HG03139 (cell line): Measurements from ENCODE around the gene FRG2C.
"Not testable (repeated sequence)": the region's sequence is repeated elsewhere in the genome, so short reads cannot be mapped to it uniquely, and the experiment has no call there.

Source experiments
- ATAC-seq: cut with Tn5 transposase; IDR thresholded peaks from one replicate; pipeline ENCODE4 v1.9.1; 2021; ENCODE audit not compliant: unreplicated experiment

The FRG2C gene

DNA sequence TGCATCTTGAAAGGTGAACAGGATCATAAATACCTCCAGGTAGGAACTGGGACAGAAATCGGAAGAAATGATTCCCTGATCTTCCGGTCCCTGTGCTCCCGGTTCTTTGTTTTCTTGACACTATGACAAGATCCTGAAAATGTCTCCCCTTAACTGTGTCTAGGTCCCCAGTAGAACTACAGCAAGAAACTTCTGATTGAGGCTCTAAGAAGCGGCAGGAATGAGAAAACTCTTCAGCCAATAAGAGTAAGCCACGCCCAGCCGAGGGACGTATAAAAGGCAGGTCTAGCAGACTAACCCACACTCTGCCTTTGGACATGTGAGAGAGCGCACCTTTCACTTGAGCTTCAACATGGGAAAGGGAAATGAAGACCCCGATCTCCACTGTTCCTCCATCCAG is at the start of gene FRG2C:
Gene FRG2C, plus strand, starts transcription at position 301 of the 400 bp plus-strand sequence. Its CDS starts 52 bp downstream, at position 353.
- ATAC-seq = not testable (repeated sequence)

DNA sequence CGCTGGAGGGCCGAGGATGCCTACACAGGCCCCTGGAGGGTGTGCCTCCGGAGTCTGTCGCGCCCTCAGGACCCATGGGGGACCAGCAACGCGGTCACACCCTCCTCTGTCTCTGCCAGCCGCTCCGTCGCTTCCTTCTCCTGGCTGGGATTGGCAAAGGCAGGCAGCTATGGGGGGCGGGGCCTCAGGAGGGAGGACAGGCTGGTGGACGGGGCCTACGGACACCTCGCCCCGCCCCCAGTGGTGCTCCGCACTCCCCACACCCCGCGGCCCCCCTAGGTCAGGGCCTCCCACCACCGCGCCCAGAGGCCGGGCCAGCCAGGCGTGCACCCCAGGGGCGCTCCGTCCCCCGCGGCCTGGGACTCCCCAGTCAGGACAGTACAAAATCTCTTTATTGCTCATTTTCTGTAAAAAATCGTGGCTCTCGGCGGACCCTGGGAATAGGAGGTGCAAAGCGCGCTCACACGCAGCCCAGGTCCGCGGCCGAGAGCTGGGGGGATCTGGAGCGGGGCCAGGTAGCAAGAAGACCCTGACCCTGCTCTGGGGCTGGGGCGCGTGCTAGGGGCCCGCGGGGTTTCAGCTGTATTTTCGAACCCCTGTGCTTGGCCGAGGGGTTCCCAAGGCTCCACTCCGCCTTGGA is 45.3 kb upstream of the FRG2C start:
- ATAC-seq = not testable (repeated sequence)

DNA sequence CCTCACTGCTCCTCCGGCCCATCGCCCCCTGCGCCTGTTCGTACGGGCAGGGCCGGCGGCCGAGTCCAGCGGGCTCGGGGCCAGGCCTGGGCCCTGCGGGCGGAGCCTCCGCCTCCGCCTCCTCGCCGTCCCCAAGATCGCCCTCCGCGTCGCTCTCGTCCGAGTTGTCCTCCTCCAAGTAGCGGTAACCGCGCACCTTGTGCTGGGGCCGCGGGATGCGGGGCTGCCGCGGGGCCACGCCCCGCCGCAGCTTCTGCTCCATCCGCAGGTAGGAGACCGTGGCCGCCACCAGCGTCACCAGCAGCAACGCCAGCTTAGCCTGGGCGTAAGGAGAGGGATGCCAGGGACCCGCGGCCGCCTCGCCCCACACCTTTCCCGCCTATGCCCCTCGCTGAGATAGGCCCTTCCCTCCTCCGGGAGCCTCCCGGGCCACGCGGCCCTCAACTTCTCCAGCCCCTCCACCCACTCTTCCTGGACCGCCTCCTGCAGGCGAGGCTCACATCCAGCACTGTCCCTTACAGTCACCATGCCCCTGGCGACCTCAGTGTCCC is 44.6 kb upstream of the FRG2C start:
- ATAC-seq = not testable (repeated sequence)

DNA sequence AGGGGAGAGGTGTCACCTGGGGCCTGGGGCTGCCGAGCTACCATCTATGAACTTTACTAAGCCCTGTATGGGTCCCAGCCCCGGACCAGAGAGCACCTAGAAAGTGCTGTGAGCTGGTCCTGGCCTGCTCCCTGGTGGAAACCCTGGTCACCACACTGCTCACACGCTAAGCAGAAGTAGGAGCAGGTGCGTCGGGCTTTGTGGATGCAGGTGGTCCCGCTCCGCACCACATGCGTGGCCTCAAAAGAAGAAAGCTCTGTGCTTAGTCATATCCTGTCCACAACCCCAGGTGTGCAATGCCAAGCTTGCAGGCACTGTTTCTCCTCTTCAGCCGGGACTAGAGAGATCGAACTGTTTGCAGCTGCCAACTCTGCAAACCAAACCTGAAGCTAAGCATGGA is 42.4 kb upstream of the FRG2C start:
- not testable (repeated sequence) for ATAC-seq

DNA sequence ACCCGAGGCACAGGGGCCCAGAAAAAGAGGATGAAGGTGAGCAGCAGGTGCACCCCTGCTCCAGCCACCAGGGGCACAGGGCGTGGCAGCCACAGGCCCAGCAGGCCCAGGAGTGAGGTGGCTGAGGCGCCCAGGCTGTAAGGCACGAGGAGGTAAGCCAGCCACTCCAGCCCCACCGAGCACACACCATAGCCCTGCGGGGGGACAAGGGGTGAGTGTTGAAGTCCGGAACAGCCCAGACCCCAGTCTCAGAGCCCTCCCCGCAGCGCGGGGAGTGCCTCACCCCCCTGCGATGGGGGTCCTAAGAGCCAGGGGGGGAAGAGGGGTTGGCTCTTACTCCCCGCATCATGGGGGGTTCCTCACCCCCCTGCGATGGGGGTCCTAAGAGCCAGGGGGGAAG is 40.5 kb upstream of the FRG2C start:
- not testable (repeated sequence) for ATAC-seq

DNA sequence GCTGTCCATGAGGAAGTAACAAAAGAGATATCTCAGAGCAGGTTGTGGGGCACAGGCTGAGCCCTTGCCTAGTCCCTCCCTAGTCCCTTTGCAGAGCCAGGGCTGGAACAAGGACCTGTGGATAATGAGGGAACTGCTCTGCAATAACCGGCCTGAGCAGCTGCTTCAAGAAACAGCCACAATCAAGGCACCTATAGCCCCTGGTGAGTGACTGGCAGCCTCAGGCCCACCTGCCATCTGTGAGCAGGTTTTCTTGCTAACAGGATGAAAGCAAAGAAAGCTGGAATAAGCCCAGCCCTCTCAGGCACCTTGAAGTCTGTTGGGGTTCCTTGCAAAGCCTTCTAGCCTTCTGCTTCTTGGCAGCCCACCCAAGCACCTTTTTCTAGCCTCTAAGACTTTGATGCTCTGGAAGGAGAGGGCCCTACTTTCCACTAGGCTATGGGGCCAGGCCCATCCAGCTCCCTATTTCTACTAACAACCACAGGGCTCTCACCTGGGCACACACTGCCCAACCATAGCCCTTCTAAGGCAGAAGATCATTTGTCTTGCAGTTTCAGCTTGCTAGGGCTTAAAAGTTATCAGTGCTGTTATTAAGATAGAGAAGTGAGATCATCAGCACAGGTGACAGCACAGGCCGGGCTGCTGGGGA is 33.1 kb upstream of the FRG2C start:
- not testable (repeated sequence) for ATAC-seq

DNA sequence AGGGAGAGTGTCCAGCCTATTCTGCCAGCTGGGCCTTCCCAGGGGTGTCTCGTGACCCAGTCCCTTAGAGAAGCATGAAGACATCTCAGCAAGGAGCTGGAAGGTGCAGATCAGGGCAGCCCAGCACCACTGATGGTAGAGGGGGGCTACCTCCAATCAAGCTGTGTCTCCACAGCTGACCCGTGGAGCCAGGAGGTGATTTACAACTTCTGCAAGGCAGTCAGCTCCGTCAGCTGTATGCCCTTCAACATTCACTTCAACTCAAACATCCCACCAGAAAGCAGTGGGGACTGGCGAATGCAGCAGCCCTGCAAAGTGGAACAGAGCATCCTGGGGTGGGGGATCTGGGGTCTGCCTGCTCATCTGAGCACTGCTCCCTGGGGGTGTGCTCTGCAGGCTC is 32.6 kb upstream of the FRG2C start:
- ATAC-seq = no peak

DNA sequence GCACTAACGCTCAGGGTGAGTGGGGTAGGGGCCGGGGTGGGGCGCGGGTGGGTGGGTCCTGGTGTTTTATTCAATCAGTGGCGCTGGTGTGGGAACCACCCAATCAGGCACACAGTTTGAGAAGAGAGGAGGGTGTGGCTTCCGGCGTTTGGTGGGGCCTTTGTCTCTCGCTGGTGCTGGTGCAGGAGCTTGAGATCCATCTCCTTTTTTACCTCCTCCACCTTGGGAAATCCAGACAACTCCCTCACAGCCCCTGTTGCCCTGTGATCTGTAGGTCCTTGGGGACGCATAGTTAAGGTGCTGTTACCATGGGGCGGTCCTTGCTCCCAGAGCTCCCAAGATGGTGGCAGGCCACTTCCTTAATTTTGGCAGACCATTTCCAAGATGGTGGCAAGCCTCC is 25.2 kb upstream of the FRG2C start:
- not testable (repeated sequence) for ATAC-seq

DNA sequence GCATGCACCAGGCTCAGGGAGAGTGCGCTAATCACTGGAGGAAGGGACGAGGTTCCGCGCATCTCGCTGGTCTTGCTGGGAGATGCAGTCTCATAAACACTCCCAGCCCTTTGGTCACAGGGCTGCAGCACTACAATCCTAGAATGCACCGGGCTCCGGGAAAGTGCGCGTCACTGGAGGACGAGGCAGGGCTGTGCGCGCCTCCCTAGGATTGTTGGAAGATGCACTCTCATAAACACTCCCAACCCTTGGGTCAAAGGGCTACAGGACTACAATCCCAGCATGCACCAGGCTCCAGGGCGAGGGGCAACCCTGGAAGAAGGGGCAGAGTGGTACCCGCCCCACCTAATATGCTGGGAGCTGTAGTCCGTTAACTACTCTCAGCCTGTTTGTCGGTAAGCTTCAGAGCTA is 23.0 kb upstream of the FRG2C start:
- not testable (repeated sequence) for ATAC-seq

DNA sequence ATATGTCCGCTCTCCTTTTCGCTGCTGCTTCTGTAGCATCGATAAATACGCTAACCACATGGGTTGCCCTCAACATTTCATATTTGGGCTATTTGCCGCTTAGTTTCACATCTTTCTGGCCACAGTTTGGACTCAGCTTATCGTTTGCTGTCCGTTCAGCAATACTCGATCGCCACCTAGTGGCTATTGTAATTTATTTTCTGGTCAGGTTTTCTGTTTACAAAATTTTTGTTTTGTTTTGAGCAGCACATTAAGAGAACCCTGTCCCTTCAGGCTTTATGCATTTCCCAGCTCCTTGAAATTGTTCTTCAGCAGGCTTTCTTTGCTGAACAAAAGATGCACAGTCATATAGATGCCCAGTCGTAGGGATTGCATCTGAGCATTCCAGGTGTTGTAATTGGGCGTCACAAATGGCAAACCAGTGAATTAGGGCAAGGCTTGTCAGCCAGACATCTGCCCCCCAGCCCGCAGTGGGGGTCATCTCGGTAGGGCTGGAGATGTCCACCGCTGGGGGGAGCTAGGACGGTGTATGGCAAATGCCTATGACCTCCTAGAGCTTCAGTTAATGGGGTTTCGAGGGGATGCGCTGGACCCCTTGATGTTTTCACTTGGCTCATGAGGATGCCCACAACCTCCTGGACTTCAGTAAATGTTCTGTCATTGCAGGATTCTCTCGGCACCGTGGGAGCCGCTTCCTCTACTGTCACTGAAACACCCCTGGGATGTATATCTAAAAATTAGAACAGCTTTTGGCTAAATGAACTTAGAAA is 20.9 kb upstream of the FRG2C start:
- not testable (repeated sequence) for ATAC-seq

DNA sequence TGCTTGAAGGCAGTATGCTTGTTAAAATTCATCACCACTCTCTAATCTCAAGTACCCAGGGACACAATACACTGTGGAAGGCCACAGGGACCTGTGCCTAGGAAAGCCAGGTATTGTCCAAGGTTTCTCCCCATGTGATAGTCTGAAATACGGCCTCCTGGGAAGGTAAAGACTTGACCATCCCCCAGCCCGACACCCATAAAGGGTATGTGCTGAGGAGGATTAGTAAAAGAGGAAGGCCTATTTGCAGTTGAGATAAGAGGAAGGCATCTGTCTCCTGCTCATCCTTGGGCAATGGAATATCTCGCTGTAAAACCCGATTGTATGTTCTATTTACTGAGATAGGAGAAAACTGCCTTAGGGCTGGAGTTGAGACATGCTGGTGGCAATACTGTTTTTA is 18.6 kb upstream of the FRG2C start:
- not testable (repeated sequence) for ATAC-seq

DNA sequence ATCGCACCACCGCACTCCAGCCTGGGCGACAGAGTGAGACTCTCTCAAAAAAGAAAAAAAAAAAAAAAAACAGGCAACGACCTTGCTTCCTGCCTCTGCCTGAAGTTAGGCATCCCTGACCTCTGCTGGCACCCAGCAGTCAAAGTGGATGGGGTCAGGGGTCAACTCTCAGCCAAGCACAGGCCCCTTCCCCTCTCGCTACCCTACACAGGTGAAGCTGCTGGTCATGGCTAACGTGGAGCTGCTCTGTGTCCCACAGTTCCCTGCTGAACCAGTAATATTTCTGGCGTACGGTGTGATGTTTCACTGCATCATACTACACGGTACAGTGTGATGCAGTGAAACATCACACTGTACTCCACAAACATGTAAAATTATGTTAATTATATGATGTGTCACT is 13.9 kb upstream of the FRG2C start:
- ATAC-seq = no peak

DNA sequence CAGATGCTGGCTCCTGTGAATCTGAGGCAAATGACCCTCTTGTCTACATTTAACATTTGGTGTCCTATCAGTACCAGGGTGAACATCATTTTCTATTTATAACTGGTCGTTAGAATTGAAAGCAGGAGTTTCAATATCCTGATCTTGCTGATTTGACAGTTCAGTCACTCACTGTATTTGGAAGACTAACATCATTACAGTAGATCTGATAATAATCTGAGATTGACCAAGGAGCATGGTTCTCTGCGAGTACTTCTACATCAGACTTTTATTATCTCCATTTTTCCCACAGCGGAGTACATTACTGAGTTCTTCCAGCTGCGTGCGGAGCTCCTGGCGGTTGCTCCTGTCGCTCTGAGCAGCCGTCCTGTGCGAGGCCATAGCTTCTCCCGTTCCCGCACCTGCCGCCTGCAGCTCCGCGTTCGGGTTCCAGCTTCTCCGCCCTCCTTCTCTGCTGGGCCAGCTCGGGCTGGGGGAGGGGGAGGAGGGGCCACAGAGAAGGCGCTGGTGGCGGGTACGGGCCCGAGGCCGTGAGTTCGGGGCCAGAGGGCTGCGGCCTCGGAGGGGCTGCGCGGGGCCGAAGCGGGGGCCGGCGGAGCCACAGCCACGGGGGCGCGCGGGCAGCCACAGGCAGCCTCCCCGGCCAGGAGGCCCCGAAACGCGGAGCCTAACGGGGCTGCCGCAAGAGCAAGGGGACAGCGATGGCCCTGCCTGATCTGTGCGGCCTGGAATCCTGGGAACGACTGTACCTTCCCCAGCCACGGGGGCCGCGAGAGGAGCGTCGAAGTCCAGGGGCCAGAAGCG is 8.8 kb upstream of the FRG2C start:
- ATAC-seq = not testable (repeated sequence)

DNA sequence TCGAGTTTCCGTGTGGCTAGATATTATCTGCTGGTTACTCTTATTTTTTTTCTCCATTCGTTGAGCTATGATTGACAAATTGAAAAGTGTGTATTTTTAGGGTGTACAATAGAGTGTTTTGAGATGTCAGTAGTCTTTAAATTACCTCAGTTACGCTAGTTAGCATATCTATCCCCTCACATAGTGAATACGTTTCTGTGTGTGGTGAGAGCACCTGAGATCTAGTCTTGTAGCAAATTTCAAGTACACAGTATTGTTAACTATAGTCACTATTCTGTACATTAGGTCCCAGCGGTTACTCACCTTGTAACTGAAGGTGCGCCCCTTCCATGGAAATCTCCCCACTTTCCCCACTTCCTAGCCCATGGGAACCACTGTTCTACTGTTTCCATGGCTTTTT is 8.2 kb upstream of the FRG2C start:
- ATAC-seq = not testable (repeated sequence)

DNA sequence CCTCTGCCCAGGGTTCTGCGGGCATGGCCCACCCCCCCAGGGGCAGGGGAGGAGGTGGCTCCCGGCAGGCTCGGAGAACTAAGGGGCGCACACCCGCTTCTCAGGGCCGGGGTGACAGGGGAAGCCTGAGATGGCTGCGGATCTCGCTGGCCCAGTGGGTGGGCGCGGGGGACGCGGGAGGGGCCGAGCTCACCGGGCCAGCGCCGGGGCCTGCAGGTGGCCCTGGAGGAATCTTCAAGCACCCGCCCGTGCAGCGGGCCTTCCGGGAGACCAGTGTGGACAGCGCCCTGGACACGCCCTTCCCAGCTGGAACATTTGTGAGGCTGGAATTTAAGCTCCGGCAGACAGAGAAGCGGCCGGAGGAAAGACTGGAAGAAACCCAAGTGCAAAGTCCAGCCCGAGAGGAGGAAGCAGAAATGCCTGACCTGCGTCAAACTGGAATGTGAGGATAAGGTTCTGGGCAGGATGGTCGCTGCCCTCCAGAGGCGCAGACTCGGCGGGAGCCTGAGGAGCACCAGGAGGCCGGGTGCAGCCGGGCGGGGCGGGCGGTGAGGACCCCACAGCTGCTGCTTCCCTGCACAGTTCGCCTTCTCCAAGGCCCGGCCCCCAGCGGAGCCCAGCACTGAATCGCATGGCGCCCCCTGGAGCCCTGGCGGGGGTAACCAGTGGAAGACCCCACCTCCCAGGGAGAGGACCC is 5.6 kb upstream of the FRG2C start:
- not testable (repeated sequence) for ATAC-seq

DNA sequence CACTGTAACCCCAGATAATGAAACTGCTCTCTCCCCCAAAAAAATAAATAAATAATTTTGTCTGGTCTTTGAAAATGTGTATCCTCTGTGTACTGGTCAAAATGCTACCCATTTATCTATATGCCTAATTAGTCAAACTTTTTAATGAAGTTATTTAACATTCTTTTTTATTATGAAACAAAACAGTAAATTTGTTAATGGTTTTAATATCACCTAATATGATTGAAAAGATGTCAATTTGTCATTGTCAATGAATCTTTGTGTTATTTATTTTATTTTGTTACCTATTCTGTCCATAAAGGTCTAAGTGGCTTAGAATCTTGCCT is 5.1 kb upstream of the FRG2C start:
- not testable (repeated sequence) for ATAC-seq

DNA sequence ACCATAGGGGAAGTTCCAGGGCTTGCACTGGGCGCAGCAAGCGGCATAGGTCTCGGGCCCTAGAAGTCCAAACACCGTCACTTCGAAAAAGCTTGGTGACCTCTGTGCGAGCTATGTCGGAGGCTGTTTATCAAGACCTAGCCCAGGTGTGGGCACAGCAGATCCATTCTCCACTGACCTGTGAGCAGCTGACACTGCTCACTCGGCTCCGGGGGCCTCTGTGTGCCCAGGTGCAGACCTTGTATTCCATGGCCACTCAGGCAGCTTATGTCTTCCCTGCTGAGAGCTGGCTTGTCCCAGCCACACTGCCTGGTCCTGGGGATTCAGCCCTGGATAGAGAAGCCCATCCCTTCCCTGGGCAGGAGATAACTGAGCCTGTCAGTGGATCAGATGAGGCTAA is 1.5 kb downstream of the FRG2C start:
- ATAC-seq = not testable (repeated sequence)

DNA sequence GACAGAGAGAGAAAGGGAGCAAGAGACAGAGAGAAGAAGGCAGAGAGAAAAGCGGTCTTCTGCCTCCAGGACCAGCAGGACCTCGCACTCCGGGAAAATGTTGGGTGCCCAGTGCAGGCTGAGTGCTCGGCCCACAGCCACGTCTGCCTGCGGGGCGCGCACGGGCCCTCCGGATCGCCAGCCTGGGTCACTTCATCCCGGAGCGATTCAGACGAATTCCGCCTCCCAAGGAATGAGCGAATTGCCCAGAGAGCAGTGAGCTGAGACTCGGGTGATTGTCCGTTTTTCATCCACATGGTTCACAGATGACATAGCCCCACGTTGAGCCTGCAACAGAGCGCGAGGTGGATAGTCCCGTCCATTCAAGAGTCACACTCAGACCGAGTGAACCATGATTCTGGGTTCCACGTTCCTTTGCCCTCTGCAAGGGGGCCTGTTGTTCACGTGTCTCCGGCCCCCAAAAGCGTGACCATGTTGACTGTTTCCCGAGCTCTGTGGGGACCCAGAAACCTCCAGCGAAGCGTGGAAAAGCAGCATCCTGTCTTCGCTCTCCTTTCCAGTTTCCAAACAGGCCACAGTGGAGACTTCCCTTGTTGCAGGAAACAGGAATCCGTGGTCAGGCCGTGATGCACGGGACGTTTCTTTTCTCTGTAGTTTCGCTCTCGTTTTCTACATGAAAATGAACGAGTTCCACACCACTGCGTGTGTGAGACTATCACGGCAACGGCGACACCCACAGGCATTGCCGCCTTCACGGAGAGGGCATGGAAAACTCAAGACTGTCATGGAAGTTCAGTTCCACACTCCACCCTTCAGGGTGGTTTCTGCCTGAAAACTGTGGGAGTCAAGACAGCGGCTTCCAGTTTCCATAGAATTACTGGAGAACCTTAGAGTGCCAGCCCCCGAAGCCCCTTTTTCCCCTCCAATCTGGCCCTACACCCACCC is 3.9 kb downstream of the FRG2C start:
- ATAC-seq = not testable (repeated sequence)

DNA sequence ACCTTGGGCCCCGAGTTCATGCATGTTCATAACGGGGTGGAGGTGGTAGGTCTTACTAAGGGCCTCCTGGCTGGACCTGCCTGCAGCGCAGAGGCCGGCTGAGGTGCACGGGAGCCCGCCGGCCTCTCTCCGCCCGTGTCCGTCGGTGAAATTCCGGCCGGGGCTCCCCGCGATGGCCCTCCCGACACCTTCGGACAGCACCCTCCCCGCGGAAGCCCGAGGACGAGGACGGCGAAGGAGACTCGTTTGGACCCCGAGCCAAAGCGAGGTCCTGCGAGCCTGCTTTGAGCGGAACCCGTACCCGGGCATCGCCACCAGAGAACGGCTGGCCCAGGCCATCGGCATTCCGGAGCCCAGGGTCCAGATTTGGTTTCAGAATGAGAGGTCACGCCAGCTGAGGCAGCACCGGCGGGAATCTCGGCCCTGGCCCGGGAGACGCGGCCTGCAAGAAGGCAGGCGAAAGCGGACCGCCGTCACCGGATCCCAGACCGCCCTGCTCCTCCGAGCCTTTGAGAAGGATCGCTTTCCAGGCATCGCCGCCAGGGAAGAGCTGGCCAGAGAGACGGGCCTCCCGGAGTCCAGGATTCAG is 4.7 kb downstream of the FRG2C start:
- ATAC-seq = not testable (repeated sequence)
